GM12875 (cell line): Measurements from ENCODE around the gene GLG1.

Experiments
- H3K4me3 ChIP-seq: one replicate; pipeline ENCODE4 v1.5.1; 2011; ENCODE audit warnings: low read depth, low read length, control low read depth
- CTCF ChIP-seq: IDR thresholded peaks from 2 replicates; pipeline ENCODE4 v1.5.1; 2011; ENCODE audit warnings: low read depth, mild to moderate bottlenecking, control low read depth, inconsistent platforms, low read length, moderate library complexity, borderline replicate concordance; ENCODE audit not compliant: insufficient read depth

Gene GLG1

GRCh38 chr16:74462361-74462760 lies 144.6 kb downstream of the GLG1 start:
- no peak for TF ChIP-seq CTCF
- no peak overlapping the region for H3K4me3 ChIP-seq

GRCh38 chr16:74461826-74462225 lies 145.1 kb downstream of the GLG1 start:
- no peak overlapping the region for H3K4me3 ChIP-seq
- TF ChIP-seq CTCF, result no peak

GRCh38 chr16:74460542-74460941 lies 146.4 kb downstream of the GLG1 start:
- TF ChIP-seq CTCF, result no peak
- H3K4me3 ChIP-seq, result no peak overlapping the region

GRCh38 chr16:74456290-74456625 lies 150.7 kb downstream of the GLG1 start:
- no peak overlapping the region for H3K4me3 ChIP-seq
- TF ChIP-seq CTCF, result no peak

GRCh38 chr16:74455619-74456289 lies 151.2 kb downstream of the GLG1 start:
- TF ChIP-seq CTCF, result no peak
- H3K4me3 ChIP-seq, result no peak overlapping the region

- TF ChIP-seq CTCF, result no peak
- H3K4me3 ChIP-seq, result no peak overlapping the region
These were observed 151.7 kb downstream of the GLG1 start for GRCh38 chr16:74455213-74455612.

GRCh38 chr16:74451951-74452758 lies 154.8 kb downstream of the GLG1 start:
- no peak overlapping the region for H3K4me3 ChIP-seq
- no peak for TF ChIP-seq CTCF
